ENCODE data around the gene ARPP21.

DNA sequence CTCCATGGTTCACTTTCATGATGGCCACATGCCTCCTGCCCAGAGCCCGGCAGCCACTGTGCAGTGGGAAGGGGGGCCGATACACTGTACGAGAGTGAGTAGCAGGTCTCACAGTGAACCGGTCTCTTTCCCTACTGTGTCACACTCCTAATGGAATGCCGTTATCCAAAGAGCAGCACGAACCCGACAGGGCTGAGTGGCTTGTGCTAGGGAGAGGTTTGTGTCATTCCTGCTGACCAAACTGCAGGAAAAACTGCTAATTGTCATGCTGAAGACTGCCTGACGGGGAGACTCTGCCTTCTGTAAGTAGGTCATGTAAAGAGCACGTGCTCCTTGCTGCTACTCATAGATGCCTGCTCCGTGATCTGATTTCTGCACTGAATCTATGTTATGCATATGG is 105.1 kb downstream of the ARPP21 start:
- TF ChIP-seq GATA2 (IDR thresholded peaks at IDR 0.05; ENCODE audit: low read depth, low read length) (no peak), GATA3 (IDR thresholded peaks at IDR 0.05; ENCODE audit: low read depth, low read length) (no peak)
